ENCODE results near the gene CCDC174. TPM values are rescaled to one million over a fixed set of nuclear protein-coding genes. Genes with fewer than 3 reads are reported as not detected.

Gene CCDC174
- total and polyA plus RNA-seq, 10 of the 15 experiments (the other 5 are each of a cell fraction or from before 2014, with no cell fraction given): 11.6 to 31.3 (median 19.1) TPM

DNA sequence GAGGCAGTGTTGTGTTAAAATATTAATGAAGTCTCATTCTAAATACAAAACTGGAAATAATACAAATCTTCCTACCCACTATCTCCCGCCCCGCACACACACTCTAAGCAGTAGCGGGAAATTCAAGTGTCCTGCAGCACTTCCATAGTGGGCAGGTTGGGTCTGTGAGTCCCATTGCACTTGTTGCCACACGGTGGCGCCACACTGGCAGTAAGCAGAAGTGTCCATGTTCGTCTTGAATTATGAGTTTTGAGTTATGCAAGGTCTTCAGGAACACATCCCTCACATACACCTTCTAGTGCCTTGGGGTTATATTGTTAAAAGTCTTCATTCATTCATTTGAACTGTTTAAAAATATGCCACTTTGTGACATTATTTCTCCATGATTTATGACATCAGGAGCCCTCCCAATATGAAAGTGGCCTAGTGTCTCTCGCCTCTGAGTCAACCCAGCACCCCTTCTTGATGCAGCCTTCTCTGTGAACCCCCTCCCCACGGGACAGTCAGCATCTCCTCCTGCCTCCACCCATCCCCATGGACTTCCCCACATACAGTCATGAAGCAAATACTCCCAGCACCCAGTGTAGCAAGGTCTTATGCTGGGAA lies 17.6 kb upstream of the CCDC174 start:
- H4K20me1 ChIP-seq (ENCODE audit: control insufficient read depth, insufficient read depth): no peaks in the 10 kb centered on the region
- H3K4me1 ChIP-seq (ENCODE audit: control insufficient read depth, insufficient read depth, low read length): no peaks in the 10 kb centered on the region
- no peaks in the 10 kb centered on the region for H3K79me2 ChIP-seq (ENCODE audit: control insufficient read depth, insufficient read depth, low read length)
- H3K27ac ChIP-seq (ENCODE audit: control insufficient read depth, insufficient read depth): no peak overlapping the region
- no peak overlapping the region for H3K4me2 ChIP-seq (ENCODE audit: control insufficient read depth, insufficient read depth)
- peak; percentile 94 for FAIRE-seq
- H3K36me3 ChIP-seq (ENCODE audit: control insufficient read depth in 2 of 2, insufficient read depth in 2 of 2, low read length in 1 of 2): no peaks in the 10 kb centered on the region
- ChIA-PET CTCF (interaction anchor here (1.0 to 7.5 kb wide), 2 partner anchors 9 to 148 kb away, joined by 3 to 120 read pairs; no protein-coding TSS in a partner anchor), SMC1A (ENCODE audit: uncharacterized antibody, unreplicated experiment) (interaction anchor here (1.2 to 3.9 kb wide), 2 partner anchors 17 to 147 kb away, joined by 3 to 47 read pairs; partner anchors contain the start of gene CCDC174), RAD21 (ENCODE audit: unreplicated experiment) (interaction anchor here (1.4 to 3.6 kb wide), 2 partner anchors 147 to 287 kb away, joined by 5 to 23 read pairs; no protein-coding TSS in a partner anchor), POLR2A (no interaction called here)
- TF ChIP-seq, protein P1, sequence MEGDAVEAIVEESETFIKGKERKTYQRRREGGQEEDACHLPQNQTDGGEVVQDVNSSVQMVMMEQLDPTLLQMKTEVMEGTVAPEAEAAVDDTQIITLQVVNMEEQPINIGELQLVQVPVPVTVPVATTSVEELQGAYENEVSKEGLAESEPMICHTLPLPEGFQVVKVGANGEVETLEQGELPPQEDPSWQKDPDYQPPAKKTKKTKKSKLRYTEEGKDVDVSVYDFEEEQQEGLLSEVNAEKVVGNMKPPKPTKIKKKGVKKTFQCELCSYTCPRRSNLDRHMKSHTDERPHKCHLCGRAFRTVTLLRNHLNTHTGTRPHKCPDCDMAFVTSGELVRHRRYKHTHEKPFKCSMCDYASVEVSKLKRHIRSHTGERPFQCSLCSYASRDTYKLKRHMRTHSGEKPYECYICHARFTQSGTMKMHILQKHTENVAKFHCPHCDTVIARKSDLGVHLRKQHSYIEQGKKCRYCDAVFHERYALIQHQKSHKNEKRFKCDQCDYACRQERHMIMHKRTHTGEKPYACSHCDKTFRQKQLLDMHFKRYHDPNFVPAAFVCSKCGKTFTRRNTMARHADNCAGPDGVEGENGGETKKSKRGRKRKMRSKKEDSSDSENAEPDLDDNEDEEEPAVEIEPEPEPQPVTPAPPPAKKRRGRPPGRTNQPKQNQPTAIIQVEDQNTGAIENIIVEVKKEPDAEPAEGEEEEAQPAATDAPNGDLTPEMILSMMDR (IDR thresholded peaks at IDR 0.05 in 2 of 3, conservative IDR thresholded peaks at IDR 0.05 in 1 of 3; ENCODE audit: control insufficient read depth in 2 of 3, extremely low read depth in 1 of 3, insufficient read depth in 1 of 3, low read depth in 3 of 3, low read length in 3 of 3): peak; percentile 70 to 92 (median 85)
- TF ChIP-seq HCFC1 (IDR thresholded peaks at IDR 0.05; ENCODE audit: low read length) (no peak), SPI1 (IDR thresholded peaks at IDR 0.05; ENCODE audit: borderline replicate concordance, insufficient read depth, low read depth, low read length) (peak; percentile 29; the same call in 1 of the 2 replicates), SMC3 (IDR thresholded peaks at IDR 0.05; ENCODE audit: borderline replicate concordance, low read length) (peak; percentile 87), RAD21 (IDR thresholded peaks at IDR 0.05; ENCODE audit: insufficient read depth, low read depth, low read length) (peak; percentile 64), ZNF217 (IDR thresholded peaks at IDR 0.05) (no peak), YY1 (IDR thresholded peaks at IDR 0.05; ENCODE audit: low read depth, low read length) (peak; percentile 75), ESRRA (IDR thresholded peaks at IDR 0.05; ENCODE audit: low read length) (no peak), MTA3 (IDR thresholded peaks at IDR 0.05; ENCODE audit: borderline replicate concordance, low read length) (no peak), TCF3 (IDR thresholded peaks at IDR 0.05; ENCODE audit: borderline replicate concordance, insufficient read depth, low read depth, low read length) (no peak), EED (IDR thresholded peaks at IDR 0.05; ENCODE audit: low read depth) (no peak), ZZZ3 (IDR thresholded peaks at IDR 0.05; ENCODE audit: control insufficient read depth, insufficient read length, low read depth) (no peak), POU2F2 (IDR thresholded peaks at IDR 0.05; ENCODE audit: borderline replicate concordance, low read depth, low read length) (no peak)
- BruUV-seq (replicated peaks): no TSS peak
- WGBS (ENCODE audit: insufficient coverage, insufficient replicate concordance, low lambda C conversion rate, missing lambda C conversion rate): 14% methylated on average over 8 of the region's 8 CpGs
- ATAC-seq: peak; percentile 98
- H3K27me3 ChIP-seq (replicated peaks in 1 of 2; ENCODE audit: control insufficient read depth in 2 of 2, insufficient read depth in 2 of 2, low read length in 1 of 2): peaks cover under 1 to 6% of the 10 kb centered on the region in 2 experiments; a peak in 3 of 4 replicates
- H2AFZ ChIP-seq (ENCODE audit: control insufficient read depth, low read depth, low read length): no peak overlapping the region
- intact Hi-C loops (cut with micrococcal nuclease; ENCODE audit: unreplicated experiment) (loop anchor here (1.0 to 10.0 kb wide), 3 partner anchors 129 to 287 kb away; no protein-coding TSS in a partner anchor), in situ Hi-C loops (cut with MboI) (no loop called here)
- no peaks in the 10 kb centered on the region; the same call in 2 of the 3 replicates for H3K9me3 ChIP-seq (replicated peaks; ENCODE audit: control insufficient read depth, insufficient read depth, low read length)
- no peak overlapping the region for H3K9ac ChIP-seq (ENCODE audit: control insufficient read depth, insufficient read depth, low read length)
- H3K4me3 ChIP-seq: no peak overlapping the region
- peak; percentile 17 for DNase-seq (ENCODE audit: low read depth, low spot score)
